ENCODE results near the gene ADARB1. TPM values are rescaled to one million over a fixed set of nuclear protein-coding genes. Genes with fewer than 3 reads are reported as not detected.

The ADARB1 gene
- total and polyA plus RNA-seq, 2 of the 8 experiments (the other 6 are each of a cell fraction or from before 2014, with no cell fraction given) = 4.7 to 14.9 TPM

DNA sequence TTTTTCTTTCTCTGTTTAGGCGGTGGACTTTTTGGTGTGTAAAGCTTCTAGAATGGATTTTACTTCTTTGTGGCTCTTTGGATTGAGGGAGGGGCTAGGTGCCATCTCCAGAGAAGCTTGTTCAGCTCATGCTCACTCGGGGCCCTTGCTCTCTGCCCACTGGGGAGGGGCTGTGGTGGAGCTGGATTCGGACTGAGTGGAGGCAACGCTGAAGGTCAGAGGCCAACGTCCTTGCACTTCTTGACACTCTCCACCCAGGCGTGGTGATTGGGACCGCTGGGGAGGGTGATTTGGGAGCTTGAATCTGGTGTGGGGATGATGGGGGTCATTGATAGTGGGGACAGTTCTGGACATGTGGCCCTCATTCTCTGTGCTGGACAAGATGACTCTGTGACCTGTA is 52.6 kb downstream of the ADARB1 start:
- Histone ChIP-seq H3K27me3 (replicated peaks in 1 of 4; ENCODE audit: control insufficient read depth in 3 of 4, extremely low read depth in 1 of 4, insufficient read depth in 3 of 4, low read length in 3 of 4) (no peaks in the 10 kb centered on the region), H3K9me3 (ENCODE audit: insufficient read depth in 2 of 2, low read depth in 1 of 2, low read length in 1 of 2) (no peaks in the 10 kb centered on the region), H2AFZ (ENCODE audit: low read length) (no peak overlapping the region), H3K4me1 (replicated peaks in 1 of 4; ENCODE audit: control insufficient read depth in 3 of 4, insufficient read depth in 4 of 4, low read length in 3 of 4) (no peaks in the 10 kb centered on the region), H2BK120ac (replicated peaks; ENCODE audit: low read depth, low read length) (no peak overlapping the region), H3K4me3 (ENCODE audit: extremely low read depth in 1 of 4, insufficient read depth in 2 of 4, low read depth in 3 of 4, low read length in 4 of 4) (no peak overlapping the region), H2BK5ac (ENCODE audit: low read depth, low read length) (no peak overlapping the region), H3K79me2 (ENCODE audit: control insufficient read depth in 1 of 2, insufficient read depth in 2 of 2, low read length in 2 of 2) (no peaks in the 10 kb centered on the region), H2BK15ac (ENCODE audit: low read length) (no peak overlapping the region), H3K79me1 (ENCODE audit: low read depth, low read length) (no peaks in the 10 kb centered on the region), H2AK5ac (ENCODE audit: low read depth, low read length) (no peak overlapping the region), H4K8ac (ENCODE audit: extremely low read depth, insufficient read depth, low read length) (no peak overlapping the region; the same call in 1 of the 2 replicates), H2BK20ac (ENCODE audit: low read length) (no peak overlapping the region), H3K36me3 (ENCODE audit: control insufficient read depth in 2 of 4, insufficient read depth in 4 of 4, low read length in 3 of 4) (no peaks in the 10 kb centered on the region), H4K91ac (replicated peaks; ENCODE audit: insufficient read length, low read length) (no peak overlapping the region), H3K14ac (ENCODE audit: insufficient read length) (no peak overlapping the region), H2BK12ac (ENCODE audit: low read depth, low read length) (no peak overlapping the region), H3K23ac (ENCODE audit: insufficient read length) (no peak overlapping the region), H3K23me2 (ENCODE audit: low read depth, low read length) (no peaks in the 10 kb centered on the region), H4K20me1 (replicated peaks in 1 of 2; ENCODE audit: control insufficient read depth in 1 of 2, insufficient read depth in 2 of 2, low read length in 2 of 2) (peaks cover 2 to 3% of the 10 kb centered on the region in 2 experiments), H3K4ac (replicated peaks; ENCODE audit: insufficient read length, low read depth, low read length) (no peak overlapping the region), H3K56ac (replicated peaks; ENCODE audit: insufficient read length, low read depth, low read length) (no peak overlapping the region), H3K4me2 (ENCODE audit: insufficient read depth in 1 of 2, low read depth in 2 of 2, low read length in 2 of 2) (no peak overlapping the region), H4K5ac (ENCODE audit: insufficient read length, low read depth, low read length) (no peak overlapping the region), H3K18ac (ENCODE audit: extremely low read depth, low read length) (no peak overlapping the region), H3K27ac (ENCODE audit: low read depth, low read length) (no peak overlapping the region), H3K9ac (replicated peaks in 1 of 4; ENCODE audit: extremely low read depth in 1 of 4, low read depth in 3 of 4, low read length in 3 of 4) (no peak overlapping the region)
- FAIRE-seq = no peak
- CTCF ChIA-PET (ENCODE audit: partially characterized antibody) = interaction anchor here (0.8 to 8.9 kb wide), 17 partner anchors 9 to 179 kb away, joined by 3 to 144 read pairs (median 8); no protein-coding TSS in a partner anchor
- WGBS, 2 experiments (ENCODE audit: extremely low coverage in 1 of 2, insufficient coverage in 1 of 2, insufficient read length in 1 of 2, insufficient replicate concordance in 2 of 2, low coverage in 1 of 2, low lambda C conversion rate in 2 of 2, missing lambda C conversion rate in 1 of 2) = 97% methylated on average over 7 of the region's 7 CpGs; no CpG with 5 or more reads in 1 of the 2 experiments
- POLR2A ChIA-PET (ENCODE audit: partially characterized antibody) = no interaction called here
- no peak for DNase-seq (ENCODE audit: low read depth in 1 of 2, low spot score in 2 of 2)
- TF ChIP-seq TAF1 (IDR thresholded peaks at IDR 0.05; ENCODE audit: low read depth, low read length) (no peak), BCL11A (IDR thresholded peaks at IDR 0.05; ENCODE audit: low read depth in 2 of 2, low read length in 2 of 2) (no peak), NRF1 (IDR thresholded peaks at IDR 0.05; ENCODE audit: low read depth, low read length) (no peak), SIN3A (conservative IDR thresholded peaks at IDR 0.05 in 1 of 2, IDR thresholded peaks at IDR 0.05 in 1 of 2; ENCODE audit: low read depth in 1 of 2, low read length in 2 of 2) (no peak), TBP (IDR thresholded peaks at IDR 0.05; ENCODE audit: low read depth, low read length) (no peak), ASH2L (IDR thresholded peaks at IDR 0.05; ENCODE audit: low read length) (no peak), CBX5 (IDR thresholded peaks at IDR 0.05; ENCODE audit: low read depth, low read length) (no peak), TAF7 (optimal IDR thresholded peaks at IDR 0.05; ENCODE audit: borderline replicate concordance, low read depth, low read length) (no peak), RNF2 (IDR thresholded peaks at IDR 0.05; ENCODE audit: borderline replicate concordance, low read depth, low read length, missing control alignments, poor library complexity, severe bottlenecking) (no peak), TEAD4 (IDR thresholded peaks at IDR 0.05; ENCODE audit: low read depth, low read length) (no peak), SIX5 (IDR thresholded peaks at IDR 0.05; ENCODE audit: low read depth, low read length) (no peak), NANOG (IDR thresholded peaks at IDR 0.05; ENCODE audit: insufficient read depth, low read depth, low read length, poor library complexity, severe bottlenecking) (no peak), HDAC2 (IDR thresholded peaks at IDR 0.05; ENCODE audit: borderline replicate concordance in 1 of 2, low read depth in 2 of 2, low read length in 2 of 2) (no peak)

All from H1 (cell line).